HAP-1 (cell line): ENCODE results near the gene SRRT.

Experiments used
- DNase-seq, 2 experiments: peaks; one replicate each; pipeline ENCODE4 v3.0.0-alpha.2; 2016 to 2020; ENCODE audit warnings: low spot score in 2 of 2
- H3K27me3 ChIP-seq: fragments of 250-450 bp; sonication (Bioruptor Pico); 2 replicates; pipeline ENCODE4 v1.5.1; 2020; ENCODE audit warnings: low read depth, mild to moderate bottlenecking, moderate library complexity
- H3K36me3 ChIP-seq: fragments of 250-450 bp; sonication (Bioruptor Pico); replicated peaks from 2 replicates; pipeline ENCODE4 v1.5.1; 2020; ENCODE audit warnings: mild to moderate bottlenecking
- H3K4me1 ChIP-seq: fragments of 250-450 bp; sonication (Bioruptor Pico); 2 replicates; pipeline ENCODE4 v1.5.1; 2020; ENCODE audit warnings: mild to moderate bottlenecking
- H3K4me3 ChIP-seq: fragments of 250-450 bp; sonication (Bioruptor Pico); 2 replicates; pipeline ENCODE4 v1.5.1; 2020; ENCODE audit warnings: mild to moderate bottlenecking, moderate library complexity
- H3K9me3 ChIP-seq: fragments of 250-450 bp; sonication (Bioruptor Pico); 2 replicates; pipeline ENCODE4 v1.5.1; 2020; ENCODE audit warnings: mild to moderate bottlenecking, moderate library complexity
- in situ Hi-C: fragments of 300-500 bp; cut with MboI; formaldehyde crosslinking; loops from 3 replicates; pipeline ENCODE4 v1.14.3; 2020; ENCODE audit warnings: low sequenced_read_pairs, inconsistent platforms, mixed read lengths

The SRRT gene

GRCh38 chr7:100891568-100892247, 16.8 kb downstream of the SRRT start:
- Histone ChIP-seq H3K9me3 (no peaks in the 10 kb centered on the region), H3K4me1 (peaks cover 19% of the 10 kb centered on the region), H3K4me3 (no peak overlapping the region), H3K36me3 (peaks cover 26% of the 10 kb centered on the region), H3K27me3 (peaks cover 4% of the 10 kb centered on the region; the same call in 1 of the 2 replicates)
- DNase-seq = no peak
- in situ Hi-C loops = loop anchor here (5.0 to 10.0 kb wide), 2 partner anchors 171 to 403 kb away; no protein-coding TSS in a partner anchor

- Histone ChIP-seq H3K9me3 (no peaks in the 10 kb centered on the region), H3K4me1 (peaks cover 19% of the 10 kb centered on the region), H3K27me3 (peaks cover 4% of the 10 kb centered on the region; the same call in 1 of the 2 replicates), H3K4me3 (no peak overlapping the region), H3K36me3 (peaks cover 16% of the 10 kb centered on the region)
- in situ Hi-C loops = loop anchor here (5.0 to 10.0 kb wide), 2 partner anchors 170 to 402 kb away; no protein-coding TSS in a partner anchor
- no peak for DNase-seq
Measured at GRCh38 chr7:100892364-100893317, 17.7 kb downstream of the SRRT start.

GRCh38 chr7:100893318-100893895, 18.5 kb downstream of the SRRT start:
- Histone ChIP-seq H3K9me3 (no peaks in the 10 kb centered on the region), H3K4me1 (peaks cover 16% of the 10 kb centered on the region), H3K27me3 (peaks cover 4% of the 10 kb centered on the region; the same call in 1 of the 2 replicates), H3K4me3 (no peak overlapping the region), H3K36me3 (peaks cover 9% of the 10 kb centered on the region)
- in situ Hi-C loops = loop anchor here (5.0 to 10.0 kb wide), 2 partner anchors 169 to 401 kb away; no protein-coding TSS in a partner anchor
- DNase-seq = no peak

- peak overlapping the region; percentile 50 for H3K4me3 ChIP-seq
- H3K4me1 ChIP-seq = peaks cover 13% of the 10 kb centered on the region
- no peaks in the 10 kb centered on the region for H3K9me3 ChIP-seq
- peaks cover 2% of the 10 kb centered on the region for H3K36me3 ChIP-seq
- peaks cover 4% of the 10 kb centered on the region; the same call in 1 of the 2 replicates for H3K27me3 ChIP-seq
- in situ Hi-C loops = loop anchor here (5.0 to 10.0 kb wide), 2 partner anchors 168 to 401 kb away; no protein-coding TSS in a partner anchor
- no peak for DNase-seq
Measured at GRCh38 chr7:100893910-100894721, 19.2 kb downstream of the SRRT start.

GRCh38 chr7:100894860-100895700, 20.2 kb downstream of the SRRT start:
- Histone ChIP-seq H3K27me3 (peaks cover 4% of the 10 kb centered on the region; the same call in 1 of the 2 replicates), H3K4me3 (peak overlapping the region; percentile 50), H3K4me1 (peaks cover 10% of the 10 kb centered on the region), H3K9me3 (no peaks in the 10 kb centered on the region), H3K36me3 (no peaks in the 10 kb centered on the region)
- in situ Hi-C loops = loop anchor here (5.0 to 10.0 kb wide), 2 partner anchors 167 to 400 kb away; no protein-coding TSS in a partner anchor
- peak; percentile 27 to 86 for DNase-seq

- Histone ChIP-seq H3K9me3 (no peaks in the 10 kb centered on the region), H3K36me3 (no peaks in the 10 kb centered on the region), H3K4me1 (peaks cover 5% of the 10 kb centered on the region), H3K27me3 (peaks cover 4% of the 10 kb centered on the region; the same call in 1 of the 2 replicates), H3K4me3 (peak within 1 kb of the TSS; percentile 50)
- peak in 1 of 2 experiments; percentile 47 for DNase-seq
- in situ Hi-C loops = loop anchor here (10.0 kb wide), 1 partner anchor 399 kb away; no protein-coding TSS in a partner anchor
Measured at GRCh38 chr7:100895701-100895955, 20.7 kb downstream of the SRRT start, which contains the start of gene ACHE. Gene ACHE, minus strand, starts transcription at chr7:100895888. Its CDS starts 1,656 bp downstream, at chr7:100894232.

- Histone ChIP-seq H3K9me3 (no peaks in the 10 kb centered on the region), H3K27me3 (peaks cover 4% of the 10 kb centered on the region; the same call in 1 of the 2 replicates), H3K4me1 (peaks cover 4% of the 10 kb centered on the region), H3K4me3 (peak overlapping the region; percentile 50), H3K36me3 (no peaks in the 10 kb centered on the region)
- DNase-seq = peak in 1 of 2 experiments; percentile 83
- in situ Hi-C loops = loop anchor here (10.0 kb wide), 1 partner anchor 399 kb away; no protein-coding TSS in a partner anchor
Measured at GRCh38 chr7:100895956-100896731, 21.2 kb downstream of the SRRT start.

- Histone ChIP-seq H3K4me1 (peaks cover 4% of the 10 kb centered on the region), H3K9me3 (no peaks in the 10 kb centered on the region), H3K36me3 (no peaks in the 10 kb centered on the region), H3K4me3 (peak overlapping the region; percentile 50), H3K27me3 (peaks cover 4% of the 10 kb centered on the region; the same call in 1 of the 2 replicates)
- in situ Hi-C loops = loop anchor here (10.0 kb wide), 1 partner anchor 398 kb away; no protein-coding TSS in a partner anchor
- peak in 1 of 2 experiments; percentile 41 for DNase-seq
Measured at GRCh38 chr7:100896732-100897608, 22.1 kb downstream of the SRRT start.

- Histone ChIP-seq H3K27me3 (peaks cover 4% of the 10 kb centered on the region; the same call in 1 of the 2 replicates), H3K4me3 (no peak overlapping the region), H3K36me3 (no peaks in the 10 kb centered on the region), H3K4me1 (peaks cover 4% of the 10 kb centered on the region), H3K9me3 (no peaks in the 10 kb centered on the region)
- in situ Hi-C loops = loop anchor here (10.0 kb wide), 1 partner anchor 397 kb away; no protein-coding TSS in a partner anchor
- DNase-seq = no peak
Measured at GRCh38 chr7:100897772-100898454, 23.0 kb downstream of the SRRT start.

GRCh38 chr7:100899432-100899831, 24.5 kb downstream of the SRRT start:
- in situ Hi-C loops = loop anchor here (10.0 kb wide), 1 partner anchor 395 kb away; no protein-coding TSS in a partner anchor

More at GRCh38 chr7:100899432-100899831, 24.5 kb downstream of the SRRT start:
- H3K27me3 ChIP-seq = peaks cover 4% of the 10 kb centered on the region; the same call in 1 of the 2 replicates
- no peaks in the 10 kb centered on the region for H3K9me3 ChIP-seq
- H3K4me3 ChIP-seq = no peak overlapping the region
- no peak for DNase-seq
- no peaks in the 10 kb centered on the region for H3K36me3 ChIP-seq
- H3K4me1 ChIP-seq = peaks cover 4% of the 10 kb centered on the region
